Neural crest cell (in vitro differentiated cells): Measurements from ENCODE around the gene PACRG. TPM values are rescaled to one million over a fixed set of nuclear protein-coding genes. Genes with fewer than 3 reads are reported as not detected.
A peak's percentile ranks its signal among the peaks of the same experiment; 100 is the strongest.

Experiments used
- DNase-seq: peaks from one replicate; pipeline ENCODE4 v3.0.0; 2021; ENCODE audit warnings: low read depth, mixed read lengths, low spot score
- H3K27ac Mint-ChIP-seq: one replicate; pipeline ENCODE4 v1.8.0; 2021; ENCODE audit warnings: mild to moderate bottlenecking, mixed read lengths; ENCODE audit not compliant: unreplicated experiment
- H3K27me3 Mint-ChIP-seq: 2 replicates; pipeline ENCODE4 v1.8.0; 2021; ENCODE audit warnings: low read depth, mild to moderate bottlenecking, mixed read lengths
- H3K36me3 Mint-ChIP-seq: 2 replicates; pipeline ENCODE4 v1.8.0; 2021; ENCODE audit warnings: low read depth, mild to moderate bottlenecking, mixed read lengths
- H3K4me1 Mint-ChIP-seq: 2 replicates; pipeline ENCODE4 v1.8.0; 2021; ENCODE audit warnings: mixed read lengths
- H3K4me3 Mint-ChIP-seq: one replicate; pipeline ENCODE4 v1.8.0; 2021; ENCODE audit warnings: mild to moderate bottlenecking, mixed read lengths
- H3K9me3 Mint-ChIP-seq: 2 replicates; pipeline ENCODE4 v1.8.0; 2021; ENCODE audit warnings: mixed read lengths
- CTCF ChIP-seq: fragments of 200-600 bp; sonication (generic); conservative IDR thresholded peaks from 2 replicates; pipeline ENCODE4 v1.5.0; 2021; ENCODE audit warnings: antibody characterized with exemption, mild to moderate bottlenecking
- total RNA-seq: library from RNA; stranded (reverse); gene quantifications from 2 replicates; pipeline ENCODE4 v1.2.1, GENCODE V29; 2021

Gene PACRG
- total RNA-seq, 1 donor from 2014 or later, result 1.8 TPM

- Mint-ChIP-seq H3K36me3 (peaks cover 7% of the 10 kb centered on the region), H3K4me3 (no peak overlapping the region), H3K9me3 (peaks cover 6% of the 10 kb centered on the region), H3K27me3 (no peaks in the 10 kb centered on the region), H3K4me1 (peaks cover 36% of the 10 kb centered on the region), H3K27ac (peak overlapping the region; percentile 91)
- no peak for TF ChIP-seq CTCF
- no peak for DNase-seq
Observed at GRCh38 chr6:163241683-163242082, 513.9 kb downstream of the PACRG start.

- peaks cover 6% of the 10 kb centered on the region for H3K9me3 Mint-ChIP-seq
- H3K27ac Mint-ChIP-seq, result no peak overlapping the region
- DNase-seq, result no peak
- no peaks in the 10 kb centered on the region for H3K27me3 Mint-ChIP-seq
- peaks cover 7% of the 10 kb centered on the region for H3K36me3 Mint-ChIP-seq
- no peak for TF ChIP-seq CTCF
- H3K4me3 Mint-ChIP-seq, result no peak overlapping the region
- H3K4me1 Mint-ChIP-seq, result peaks cover 49% of the 10 kb centered on the region
Observed at GRCh38 chr6:163243083-163243482, 515.3 kb downstream of the PACRG start.

GRCh38 chr6:163243692-163244589 is 516.2 kb downstream of the PACRG start:
- Mint-ChIP-seq H3K27me3 (no peaks in the 10 kb centered on the region), H3K27ac (peak overlapping the region; percentile 15), H3K9me3 (peaks cover 6% of the 10 kb centered on the region), H3K4me3 (no peak overlapping the region), H3K36me3 (peaks cover 7% of the 10 kb centered on the region), H3K4me1 (peaks cover 55% of the 10 kb centered on the region)
- DNase-seq, result no peak
- no peak for TF ChIP-seq CTCF

GRCh38 chr6:163248051-163248450 is 520.3 kb downstream of the PACRG start:
- Mint-ChIP-seq H3K4me1 (peaks cover 62% of the 10 kb centered on the region), H3K9me3 (peaks cover 9% of the 10 kb centered on the region), H3K27me3 (no peaks in the 10 kb centered on the region), H3K27ac (peak overlapping the region; percentile 21), H3K36me3 (peaks cover 7% of the 10 kb centered on the region), H3K4me3 (no peak overlapping the region)
- no peak for DNase-seq
- TF ChIP-seq CTCF, result no peak

GRCh38 chr6:163249651-163250101 is 521.9 kb downstream of the PACRG start:
- H3K27me3 Mint-ChIP-seq, result no peaks in the 10 kb centered on the region
- no peak overlapping the region for H3K27ac Mint-ChIP-seq
- TF ChIP-seq CTCF, result no peak
- no peak for DNase-seq
- no peak overlapping the region for H3K4me3 Mint-ChIP-seq
- peaks cover 63% of the 10 kb centered on the region for H3K4me1 Mint-ChIP-seq
- H3K36me3 Mint-ChIP-seq, result peaks cover 7% of the 10 kb centered on the region
- peaks cover 9% of the 10 kb centered on the region for H3K9me3 Mint-ChIP-seq
